ENCODE measurements around the gene ALG1.

DNA sequence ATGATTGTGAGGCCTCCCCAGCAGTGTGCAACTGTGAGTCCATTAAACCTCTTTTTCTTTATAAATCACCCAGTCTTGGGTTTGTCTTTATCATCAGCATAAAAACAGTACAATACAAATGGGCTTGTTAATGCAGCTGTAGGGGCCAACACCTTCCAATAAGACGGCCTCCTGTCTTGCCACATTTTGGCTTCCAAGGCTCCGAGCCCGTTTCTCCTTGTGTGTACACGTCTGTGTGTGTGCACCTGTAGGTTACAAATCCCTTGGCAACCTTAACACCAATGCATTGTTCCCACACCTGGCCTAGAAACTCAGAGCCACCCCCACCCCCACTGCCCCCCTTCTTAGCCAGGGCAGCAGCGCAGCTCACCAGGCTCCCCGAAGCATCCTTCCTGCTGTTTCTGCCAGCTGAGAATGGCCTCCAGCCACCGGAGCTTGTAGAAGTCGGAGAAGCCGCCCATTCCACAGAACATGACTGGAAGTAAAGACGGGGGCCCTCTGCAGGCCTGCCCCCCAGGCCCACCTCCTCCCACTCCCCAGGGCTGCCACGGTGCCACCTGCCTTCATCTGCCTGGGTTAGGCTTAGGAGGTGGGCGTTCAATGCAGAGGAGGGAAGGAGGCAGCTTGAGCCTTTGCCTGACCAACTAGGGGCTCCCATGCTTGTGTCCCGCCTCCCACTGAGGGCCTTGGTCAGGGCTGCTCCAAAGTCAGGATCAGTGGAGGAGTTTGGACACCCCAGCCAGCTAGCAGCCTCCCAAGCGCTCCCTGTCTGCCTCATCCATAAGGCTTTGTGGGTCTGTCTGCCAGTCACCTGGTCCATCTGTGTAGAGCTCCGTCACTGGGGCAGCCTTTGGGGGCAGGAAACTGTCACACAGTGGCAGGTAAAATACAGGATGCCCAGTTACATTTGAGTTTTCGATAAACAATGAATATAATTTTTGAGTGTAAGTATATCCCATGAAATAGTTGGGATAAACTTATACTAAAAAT is 16.5 kb upstream of the ALG1 start:
- TF ChIP-seq, protein P1, sequence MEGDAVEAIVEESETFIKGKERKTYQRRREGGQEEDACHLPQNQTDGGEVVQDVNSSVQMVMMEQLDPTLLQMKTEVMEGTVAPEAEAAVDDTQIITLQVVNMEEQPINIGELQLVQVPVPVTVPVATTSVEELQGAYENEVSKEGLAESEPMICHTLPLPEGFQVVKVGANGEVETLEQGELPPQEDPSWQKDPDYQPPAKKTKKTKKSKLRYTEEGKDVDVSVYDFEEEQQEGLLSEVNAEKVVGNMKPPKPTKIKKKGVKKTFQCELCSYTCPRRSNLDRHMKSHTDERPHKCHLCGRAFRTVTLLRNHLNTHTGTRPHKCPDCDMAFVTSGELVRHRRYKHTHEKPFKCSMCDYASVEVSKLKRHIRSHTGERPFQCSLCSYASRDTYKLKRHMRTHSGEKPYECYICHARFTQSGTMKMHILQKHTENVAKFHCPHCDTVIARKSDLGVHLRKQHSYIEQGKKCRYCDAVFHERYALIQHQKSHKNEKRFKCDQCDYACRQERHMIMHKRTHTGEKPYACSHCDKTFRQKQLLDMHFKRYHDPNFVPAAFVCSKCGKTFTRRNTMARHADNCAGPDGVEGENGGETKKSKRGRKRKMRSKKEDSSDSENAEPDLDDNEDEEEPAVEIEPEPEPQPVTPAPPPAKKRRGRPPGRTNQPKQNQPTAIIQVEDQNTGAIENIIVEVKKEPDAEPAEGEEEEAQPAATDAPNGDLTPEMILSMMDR (IDR thresholded peaks at IDR 0.05) = no peak
- TF ChIP-seq FOXP1 (CRISPR knock-in tag; IDR thresholded peaks at IDR 0.05; ENCODE audit: borderline replicate concordance) (no peak), JAZF1 (CRISPR knock-in tag; IDR thresholded peaks at IDR 0.05) (no peak)
- TF ChIP-seq, protein P2, sequence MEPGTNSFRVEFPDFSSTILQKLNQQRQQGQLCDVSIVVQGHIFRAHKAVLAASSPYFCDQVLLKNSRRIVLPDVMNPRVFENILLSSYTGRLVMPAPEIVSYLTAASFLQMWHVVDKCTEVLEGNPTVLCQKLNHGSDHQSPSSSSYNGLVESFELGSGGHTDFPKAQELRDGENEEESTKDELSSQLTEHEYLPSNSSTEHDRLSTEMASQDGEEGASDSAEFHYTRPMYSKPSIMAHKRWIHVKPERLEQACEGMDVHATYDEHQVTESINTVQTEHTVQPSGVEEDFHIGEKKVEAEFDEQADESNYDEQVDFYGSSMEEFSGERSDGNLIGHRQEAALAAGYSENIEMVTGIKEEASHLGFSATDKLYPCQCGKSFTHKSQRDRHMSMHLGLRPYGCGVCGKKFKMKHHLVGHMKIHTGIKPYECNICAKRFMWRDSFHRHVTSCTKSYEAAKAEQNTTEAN (CRISPR knock-in tag; IDR thresholded peaks at IDR 0.05) = no peak
- TF ChIP-seq, protein P3, sequence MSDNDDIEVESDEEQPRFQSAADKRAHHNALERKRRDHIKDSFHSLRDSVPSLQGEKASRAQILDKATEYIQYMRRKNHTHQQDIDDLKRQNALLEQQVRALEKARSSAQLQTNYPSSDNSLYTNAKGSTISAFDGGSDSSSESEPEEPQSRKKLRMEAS (CRISPR knock-in tag; IDR thresholded peaks at IDR 0.05) = no peak
- TF ChIP-seq, protein P4, sequence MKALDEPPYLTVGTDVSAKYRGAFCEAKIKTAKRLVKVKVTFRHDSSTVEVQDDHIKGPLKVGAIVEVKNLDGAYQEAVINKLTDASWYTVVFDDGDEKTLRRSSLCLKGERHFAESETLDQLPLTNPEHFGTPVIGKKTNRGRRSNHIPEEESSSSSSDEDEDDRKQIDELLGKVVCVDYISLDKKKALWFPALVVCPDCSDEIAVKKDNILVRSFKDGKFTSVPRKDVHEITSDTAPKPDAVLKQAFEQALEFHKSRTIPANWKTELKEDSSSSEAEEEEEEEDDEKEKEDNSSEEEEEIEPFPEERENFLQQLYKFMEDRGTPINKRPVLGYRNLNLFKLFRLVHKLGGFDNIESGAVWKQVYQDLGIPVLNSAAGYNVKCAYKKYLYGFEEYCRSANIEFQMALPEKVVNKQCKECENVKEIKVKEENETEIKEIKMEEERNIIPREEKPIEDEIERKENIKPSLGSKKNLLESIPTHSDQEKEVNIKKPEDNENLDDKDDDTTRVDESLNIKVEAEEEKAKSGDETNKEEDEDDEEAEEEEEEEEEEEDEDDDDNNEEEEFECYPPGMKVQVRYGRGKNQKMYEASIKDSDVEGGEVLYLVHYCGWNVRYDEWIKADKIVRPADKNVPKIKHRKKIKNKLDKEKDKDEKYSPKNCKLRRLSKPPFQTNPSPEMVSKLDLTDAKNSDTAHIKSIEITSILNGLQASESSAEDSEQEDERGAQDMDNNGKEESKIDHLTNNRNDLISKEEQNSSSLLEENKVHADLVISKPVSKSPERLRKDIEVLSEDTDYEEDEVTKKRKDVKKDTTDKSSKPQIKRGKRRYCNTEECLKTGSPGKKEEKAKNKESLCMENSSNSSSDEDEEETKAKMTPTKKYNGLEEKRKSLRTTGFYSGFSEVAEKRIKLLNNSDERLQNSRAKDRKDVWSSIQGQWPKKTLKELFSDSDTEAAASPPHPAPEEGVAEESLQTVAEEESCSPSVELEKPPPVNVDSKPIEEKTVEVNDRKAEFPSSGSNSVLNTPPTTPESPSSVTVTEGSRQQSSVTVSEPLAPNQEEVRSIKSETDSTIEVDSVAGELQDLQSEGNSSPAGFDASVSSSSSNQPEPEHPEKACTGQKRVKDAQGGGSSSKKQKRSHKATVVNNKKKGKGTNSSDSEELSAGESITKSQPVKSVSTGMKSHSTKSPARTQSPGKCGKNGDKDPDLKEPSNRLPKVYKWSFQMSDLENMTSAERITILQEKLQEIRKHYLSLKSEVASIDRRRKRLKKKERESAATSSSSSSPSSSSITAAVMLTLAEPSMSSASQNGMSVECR (CRISPR knock-in tag; IDR thresholded peaks at IDR 0.05; ENCODE audit: borderline replicate concordance) = no peak
